Measurements from ENCODE around the gene KREMEN2. TPM values are rescaled to one million over a fixed set of nuclear protein-coding genes. Genes with fewer than 3 reads are reported as not detected.
A peak's percentile ranks its signal among the peaks of the same experiment; 100 is the strongest.

The KREMEN2 gene
- total RNA-seq, 1 donor: not detected

DNA sequence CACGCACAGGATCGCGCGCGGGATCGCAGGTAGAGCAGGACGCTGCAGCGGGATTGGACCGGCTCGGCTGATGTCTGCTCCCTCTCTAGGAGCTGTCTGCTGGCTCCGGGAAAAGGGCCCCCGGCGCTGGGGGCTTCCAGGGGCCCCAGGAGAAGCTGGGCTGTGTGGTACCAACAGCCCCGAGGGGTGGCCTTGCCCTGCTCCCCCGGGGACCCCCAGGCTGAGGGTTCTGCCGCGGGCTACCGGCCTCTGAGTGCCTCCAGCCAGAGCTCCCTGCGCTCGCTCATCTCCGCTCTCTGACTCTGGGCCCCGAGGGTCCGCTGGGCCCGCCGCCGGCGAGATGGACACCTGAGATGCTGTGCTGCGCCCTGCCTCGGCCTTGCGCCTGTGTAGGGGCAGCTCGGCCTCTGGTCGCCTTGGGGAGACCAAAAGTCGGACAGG lies 3.7 kb downstream of the KREMEN2 start:
- no peak overlapping the region for H2AFZ ChIP-seq (ENCODE audit: low read length)
- H3K36me3 ChIP-seq (ENCODE audit: insufficient read depth, low read length): no peaks in the 10 kb centered on the region
- no peak overlapping the region for H3K27ac ChIP-seq (ENCODE audit: low read depth, low read length)
- H3K79me2 ChIP-seq (ENCODE audit: insufficient read depth, low read length): peaks cover 2% of the 10 kb centered on the region
- H3K27me3 ChIP-seq (ENCODE audit: insufficient read depth, low read length): peaks cover 47% of the 10 kb centered on the region
- H3K4me2 ChIP-seq (ENCODE audit: insufficient read depth, low read length): no peak overlapping the region
- DNase-seq (ENCODE audit: insufficient read length, low spot score, missing footprints): peak; percentile 67
- H4K20me1 ChIP-seq (ENCODE audit: insufficient read depth, low read length): peaks cover 12% of the 10 kb centered on the region
- H3K9me3 ChIP-seq (ENCODE audit: low read depth, low read length): no peaks in the 10 kb centered on the region
- H3K4me3 ChIP-seq (ENCODE audit: insufficient read depth, low read length): no peak overlapping the region
- H3K4me1 ChIP-seq (ENCODE audit: insufficient read depth, low read length): peaks cover 4% of the 10 kb centered on the region
- TF ChIP-seq, protein P1, sequence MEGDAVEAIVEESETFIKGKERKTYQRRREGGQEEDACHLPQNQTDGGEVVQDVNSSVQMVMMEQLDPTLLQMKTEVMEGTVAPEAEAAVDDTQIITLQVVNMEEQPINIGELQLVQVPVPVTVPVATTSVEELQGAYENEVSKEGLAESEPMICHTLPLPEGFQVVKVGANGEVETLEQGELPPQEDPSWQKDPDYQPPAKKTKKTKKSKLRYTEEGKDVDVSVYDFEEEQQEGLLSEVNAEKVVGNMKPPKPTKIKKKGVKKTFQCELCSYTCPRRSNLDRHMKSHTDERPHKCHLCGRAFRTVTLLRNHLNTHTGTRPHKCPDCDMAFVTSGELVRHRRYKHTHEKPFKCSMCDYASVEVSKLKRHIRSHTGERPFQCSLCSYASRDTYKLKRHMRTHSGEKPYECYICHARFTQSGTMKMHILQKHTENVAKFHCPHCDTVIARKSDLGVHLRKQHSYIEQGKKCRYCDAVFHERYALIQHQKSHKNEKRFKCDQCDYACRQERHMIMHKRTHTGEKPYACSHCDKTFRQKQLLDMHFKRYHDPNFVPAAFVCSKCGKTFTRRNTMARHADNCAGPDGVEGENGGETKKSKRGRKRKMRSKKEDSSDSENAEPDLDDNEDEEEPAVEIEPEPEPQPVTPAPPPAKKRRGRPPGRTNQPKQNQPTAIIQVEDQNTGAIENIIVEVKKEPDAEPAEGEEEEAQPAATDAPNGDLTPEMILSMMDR (IDR thresholded peaks at IDR 0.05; ENCODE audit: extremely low read depth, low read depth, low read length): no peak

DNA sequence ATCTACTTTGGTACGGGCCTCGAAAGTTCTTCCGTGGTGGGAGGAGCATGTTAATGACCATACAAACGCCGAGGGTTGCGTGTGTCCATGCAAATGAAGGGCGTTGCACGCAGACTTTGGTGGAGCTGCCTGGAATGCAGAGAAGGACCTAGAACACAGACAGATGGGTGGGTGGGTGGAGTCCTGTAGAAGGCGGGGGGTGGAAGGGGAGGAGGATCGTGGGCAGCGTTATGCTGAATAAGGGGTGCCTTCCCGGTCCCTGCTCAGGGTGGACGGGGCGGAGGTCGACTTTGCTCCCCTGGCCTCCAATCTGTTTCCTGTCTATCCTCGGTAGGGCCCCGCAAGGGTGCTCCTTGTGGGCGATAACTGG lies 4.3 kb downstream of the KREMEN2 start:
- peak overlapping the region; percentile 81 for H3K4me3 ChIP-seq (ENCODE audit: insufficient read depth, low read length)
- H3K36me3 ChIP-seq (ENCODE audit: insufficient read depth, low read length): no peaks in the 10 kb centered on the region
- H3K4me2 ChIP-seq (ENCODE audit: insufficient read depth, low read length): peak overlapping the region; percentile 78
- H2AFZ ChIP-seq (ENCODE audit: low read length): no peak overlapping the region
- H3K79me2 ChIP-seq (ENCODE audit: insufficient read depth, low read length): peaks cover 2% of the 10 kb centered on the region
- peaks cover 4% of the 10 kb centered on the region for H3K4me1 ChIP-seq (ENCODE audit: insufficient read depth, low read length)
- peaks cover 12% of the 10 kb centered on the region for H4K20me1 ChIP-seq (ENCODE audit: insufficient read depth, low read length)
- H3K27ac ChIP-seq (ENCODE audit: low read depth, low read length): no peak overlapping the region
- TF ChIP-seq, protein P1 (IDR thresholded peaks at IDR 0.05; ENCODE audit: extremely low read depth, low read depth, low read length): no peak
- H3K27me3 ChIP-seq (ENCODE audit: insufficient read depth, low read length): peaks cover 43% of the 10 kb centered on the region
- H3K9me3 ChIP-seq (ENCODE audit: low read depth, low read length): no peaks in the 10 kb centered on the region
- no peak for DNase-seq (ENCODE audit: insufficient read length, low spot score, missing footprints)

DNA sequence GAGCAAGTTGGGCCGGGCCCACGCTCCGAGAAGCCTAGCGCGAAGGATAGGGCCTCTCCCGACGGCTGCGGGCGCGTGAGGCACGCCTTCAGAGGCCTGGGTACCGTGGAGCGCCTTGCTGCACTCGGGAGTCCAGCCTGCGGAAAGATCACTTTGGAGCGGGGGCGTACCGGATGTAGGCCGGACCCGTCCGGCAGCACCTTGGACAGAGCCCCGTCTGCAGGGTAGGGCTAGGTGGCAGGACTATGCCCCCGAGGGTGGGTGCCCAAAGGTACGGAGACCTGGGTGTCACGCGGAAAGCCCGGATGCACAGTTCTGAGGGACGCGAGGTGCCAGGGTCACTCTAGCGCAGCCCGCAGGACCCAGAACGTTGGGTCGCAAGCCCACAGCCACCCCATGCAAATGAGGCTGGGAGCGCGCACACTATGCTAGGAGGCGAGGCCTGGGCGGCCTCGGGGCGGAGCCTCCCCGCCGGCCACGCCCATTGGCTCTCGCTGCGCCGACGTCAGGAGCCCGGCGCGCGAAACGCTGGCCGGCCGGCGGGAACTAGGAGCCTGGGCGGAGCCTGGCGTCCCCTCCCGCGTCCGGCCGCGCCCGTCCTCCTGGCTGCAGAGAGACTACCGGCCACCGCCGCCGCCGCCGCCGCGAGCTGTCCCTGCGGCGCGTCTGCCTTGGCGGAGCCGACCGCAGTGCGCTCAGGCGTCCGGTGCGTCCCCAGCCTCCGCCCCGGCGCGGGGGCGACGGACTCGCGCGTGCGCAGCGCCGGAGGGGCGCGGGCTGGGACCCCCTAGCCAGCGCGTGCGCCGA lies 4.9 kb downstream of the KREMEN2 start, which contains the start of gene PAQR4:
TSS of gene PAQR4 (plus strand) at position 611 of the 807 bp plus-strand sequence. CDS start 327 bp downstream, outside the sequence.
- Histone ChIP-seq H3K36me3 (ENCODE audit: insufficient read depth, low read length) (no peaks in the 10 kb centered on the region), H3K4me3 (ENCODE audit: insufficient read depth, low read length) (peak within 1 kb of the TSS; percentile 81), H3K9me3 (ENCODE audit: low read depth, low read length) (no peaks in the 10 kb centered on the region), H3K4me2 (ENCODE audit: insufficient read depth, low read length) (peak within 1 kb of the TSS; percentile 78), H3K4me1 (ENCODE audit: insufficient read depth, low read length) (peaks cover 4% of the 10 kb centered on the region), H3K27me3 (ENCODE audit: insufficient read depth, low read length) (peaks cover 38% of the 10 kb centered on the region), H3K79me2 (ENCODE audit: insufficient read depth, low read length) (peaks cover 2% of the 10 kb centered on the region), H4K20me1 (ENCODE audit: insufficient read depth, low read length) (peaks cover 12% of the 10 kb centered on the region), H2AFZ (ENCODE audit: low read length) (peak within 1 kb of the TSS; percentile 80), H3K27ac (ENCODE audit: low read depth, low read length) (no peak within 1 kb of the TSS)
- TF ChIP-seq, protein P1 (IDR thresholded peaks at IDR 0.05; ENCODE audit: extremely low read depth, low read depth, low read length): no peak
- DNase-seq (ENCODE audit: insufficient read length, low spot score, missing footprints): peak; percentile 100
